Measurements from ENCODE around the gene CSK. TPM values are rescaled to one million over a fixed set of nuclear protein-coding genes. Genes with fewer than 3 reads are reported as not detected.

Gene CSK
- total and polyA plus RNA-seq, 4 donors: 6.9 to 41.7 (median 24.1) TPM

DNA sequence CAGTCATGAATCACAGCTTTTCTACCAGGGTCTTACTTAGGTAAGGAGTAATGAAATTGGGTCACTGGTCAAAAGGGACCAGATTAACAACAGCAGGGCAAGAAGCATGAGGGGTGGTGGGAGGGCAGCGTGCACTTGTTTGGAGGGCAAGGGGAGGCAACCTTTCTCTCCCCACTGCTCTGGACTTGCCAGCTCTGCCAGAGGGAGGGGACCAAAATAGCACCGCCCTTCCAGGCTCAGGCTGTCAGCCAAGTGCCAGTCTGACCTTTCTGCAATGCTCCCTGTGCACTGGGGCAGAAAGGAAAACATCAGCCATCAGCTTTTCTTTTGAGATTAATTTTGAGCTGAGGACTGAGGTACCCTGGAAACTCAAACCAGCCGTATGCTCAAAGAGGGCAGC lies 65.6 kb downstream of the CSK start:
- no peak overlapping the region for H3K27ac ChIP-seq (ENCODE audit: low read depth in 1 of 2, low read length in 2 of 2)
- 80% methylated on average over 3 of the region's 3 CpGs for WGBS
- H3K9me3 ChIP-seq (ENCODE audit: control insufficient read depth in 4 of 4, low read length in 3 of 4): no peaks in the 10 kb centered on the region
- H3K36me3 ChIP-seq (ENCODE audit: control insufficient read depth in 4 of 4, insufficient read depth in 3 of 4, low read depth in 1 of 4, low read length in 3 of 4): peaks cover 12 to 52% (median 28%) of the 10 kb centered on the region in 4 donors
- H3K9ac ChIP-seq (ENCODE audit: low read depth in 1 of 2, low read length in 2 of 2): no peak overlapping the region
- H3K4me1 ChIP-seq (ENCODE audit: control insufficient read depth in 4 of 4, insufficient read depth in 4 of 4, low read length in 3 of 4): peaks cover 5 to 18% (median 12%) of the 10 kb centered on the region in 4 donors
- H3K27me3 ChIP-seq (ENCODE audit: control insufficient read depth in 4 of 4, insufficient read depth in 4 of 4, low read length in 3 of 4): no peaks in the 10 kb centered on the region
- H3K4me3 ChIP-seq (ENCODE audit: low read depth in 1 of 3, low read length in 3 of 3): no peak overlapping the region
- no peak for DNase-seq (ENCODE audit: low spot score)
- TF ChIP-seq SP1 (IDR thresholded peaks at IDR 0.05) (no peak), FOXA1 (IDR thresholded peaks at IDR 0.05) (no peak), RAD21 (IDR thresholded peaks at IDR 0.05) (peak in 1 of 2 donors; percentile 17)

DNA sequence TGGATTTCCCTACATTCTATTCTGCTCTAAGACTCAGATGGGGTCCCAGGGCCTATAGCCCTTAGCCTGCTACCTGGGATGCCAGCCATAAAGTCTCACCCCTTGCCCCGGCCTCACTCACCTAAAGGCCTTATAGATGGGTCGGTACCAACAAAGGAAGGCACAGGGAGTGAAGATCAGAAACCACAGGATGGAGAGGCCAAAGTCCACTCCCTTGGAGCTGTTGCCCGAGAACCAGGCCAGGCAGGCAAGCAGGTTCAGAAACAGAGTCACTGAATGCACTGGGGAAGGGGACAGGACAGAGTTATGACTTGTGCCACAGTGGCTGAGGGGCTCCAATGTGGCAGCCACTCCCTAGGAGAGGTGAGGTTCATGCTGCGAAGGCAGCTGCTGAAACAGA lies 68.5 kb downstream of the CSK start:
- Histone ChIP-seq H3K9me3 (ENCODE audit: control insufficient read depth in 4 of 4, low read length in 3 of 4) (no peaks in the 10 kb centered on the region), H3K27ac (ENCODE audit: low read depth in 1 of 2, low read length in 2 of 2) (no peak overlapping the region), H3K9ac (ENCODE audit: low read depth in 1 of 2, low read length in 2 of 2) (no peak overlapping the region), H3K27me3 (ENCODE audit: control insufficient read depth in 4 of 4, insufficient read depth in 4 of 4, low read length in 3 of 4) (no peaks in the 10 kb centered on the region), H3K4me1 (ENCODE audit: control insufficient read depth in 4 of 4, insufficient read depth in 4 of 4, low read length in 3 of 4) (peaks cover 0 to 11% (median 8%) of the 10 kb centered on the region in 4 donors), H3K4me3 (ENCODE audit: low read depth in 1 of 3, low read length in 3 of 3) (no peak overlapping the region), H3K36me3 (ENCODE audit: control insufficient read depth in 4 of 4, insufficient read depth in 3 of 4, low read depth in 1 of 4, low read length in 3 of 4) (peaks cover 14 to 66% (median 35%) of the 10 kb centered on the region in 4 donors)
- no peak for DNase-seq (ENCODE audit: low spot score)
- 87% methylated on average over 4 of the region's 4 CpGs for WGBS
- TF ChIP-seq JUND (IDR thresholded peaks at IDR 0.05) (no peak), FOXA2 (IDR thresholded peaks at IDR 0.05) (no peak), RXRA (IDR thresholded peaks at IDR 0.05) (no peak), YY1 (IDR thresholded peaks at IDR 0.05) (no peak), TAF1 (conservative IDR thresholded peaks at IDR 0.05) (no peak), SP1 (IDR thresholded peaks at IDR 0.05) (no peak)
- TF ChIP-seq, protein P1, sequence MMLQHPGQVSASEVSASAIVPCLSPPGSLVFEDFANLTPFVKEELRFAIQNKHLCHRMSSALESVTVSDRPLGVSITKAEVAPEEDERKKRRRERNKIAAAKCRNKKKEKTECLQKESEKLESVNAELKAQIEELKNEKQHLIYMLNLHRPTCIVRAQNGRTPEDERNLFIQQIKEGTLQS (IDR thresholded peaks at IDR 0.05): no peak
- TF ChIP-seq, protein P2, sequence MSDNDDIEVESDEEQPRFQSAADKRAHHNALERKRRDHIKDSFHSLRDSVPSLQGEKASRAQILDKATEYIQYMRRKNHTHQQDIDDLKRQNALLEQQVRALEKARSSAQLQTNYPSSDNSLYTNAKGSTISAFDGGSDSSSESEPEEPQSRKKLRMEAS (IDR thresholded peaks at IDR 0.05): no peak

DNA sequence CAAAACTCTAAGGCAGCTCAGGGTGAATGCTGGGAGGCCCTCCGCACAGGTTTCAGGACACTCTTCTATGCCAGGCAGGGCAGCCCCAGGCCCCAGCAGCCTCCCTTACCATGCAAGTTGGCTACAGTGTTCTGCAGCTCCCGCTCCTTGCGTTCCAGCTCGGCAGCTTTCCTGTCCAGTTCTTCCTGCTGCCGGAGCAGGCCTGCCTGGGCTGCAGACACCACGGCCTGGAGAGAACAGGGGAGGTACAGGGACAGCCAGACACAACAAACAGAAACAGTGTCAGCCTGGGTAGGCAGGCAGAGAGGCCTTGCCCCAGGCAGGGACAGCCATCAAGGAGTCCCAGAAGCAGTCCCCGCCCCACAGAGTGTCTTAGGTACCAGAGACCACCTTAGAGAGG lies 70.1 kb downstream of the CSK start:
- 97% methylated on average over 7 of the region's 7 CpGs for WGBS
- TF ChIP-seq, protein P3, sequence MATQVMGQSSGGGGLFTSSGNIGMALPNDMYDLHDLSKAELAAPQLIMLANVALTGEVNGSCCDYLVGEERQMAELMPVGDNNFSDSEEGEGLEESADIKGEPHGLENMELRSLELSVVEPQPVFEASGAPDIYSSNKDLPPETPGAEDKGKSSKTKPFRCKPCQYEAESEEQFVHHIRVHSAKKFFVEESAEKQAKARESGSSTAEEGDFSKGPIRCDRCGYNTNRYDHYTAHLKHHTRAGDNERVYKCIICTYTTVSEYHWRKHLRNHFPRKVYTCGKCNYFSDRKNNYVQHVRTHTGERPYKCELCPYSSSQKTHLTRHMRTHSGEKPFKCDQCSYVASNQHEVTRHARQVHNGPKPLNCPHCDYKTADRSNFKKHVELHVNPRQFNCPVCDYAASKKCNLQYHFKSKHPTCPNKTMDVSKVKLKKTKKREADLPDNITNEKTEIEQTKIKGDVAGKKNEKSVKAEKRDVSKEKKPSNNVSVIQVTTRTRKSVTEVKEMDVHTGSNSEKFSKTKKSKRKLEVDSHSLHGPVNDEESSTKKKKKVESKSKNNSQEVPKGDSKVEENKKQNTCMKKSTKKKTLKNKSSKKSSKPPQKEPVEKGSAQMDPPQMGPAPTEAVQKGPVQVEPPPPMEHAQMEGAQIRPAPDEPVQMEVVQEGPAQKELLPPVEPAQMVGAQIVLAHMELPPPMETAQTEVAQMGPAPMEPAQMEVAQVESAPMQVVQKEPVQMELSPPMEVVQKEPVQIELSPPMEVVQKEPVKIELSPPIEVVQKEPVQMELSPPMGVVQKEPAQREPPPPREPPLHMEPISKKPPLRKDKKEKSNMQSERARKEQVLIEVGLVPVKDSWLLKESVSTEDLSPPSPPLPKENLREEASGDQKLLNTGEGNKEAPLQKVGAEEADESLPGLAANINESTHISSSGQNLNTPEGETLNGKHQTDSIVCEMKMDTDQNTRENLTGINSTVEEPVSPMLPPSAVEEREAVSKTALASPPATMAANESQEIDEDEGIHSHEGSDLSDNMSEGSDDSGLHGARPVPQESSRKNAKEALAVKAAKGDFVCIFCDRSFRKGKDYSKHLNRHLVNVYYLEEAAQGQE (IDR thresholded peaks at IDR 0.05): no peak
- TF ChIP-seq, protein P4, sequence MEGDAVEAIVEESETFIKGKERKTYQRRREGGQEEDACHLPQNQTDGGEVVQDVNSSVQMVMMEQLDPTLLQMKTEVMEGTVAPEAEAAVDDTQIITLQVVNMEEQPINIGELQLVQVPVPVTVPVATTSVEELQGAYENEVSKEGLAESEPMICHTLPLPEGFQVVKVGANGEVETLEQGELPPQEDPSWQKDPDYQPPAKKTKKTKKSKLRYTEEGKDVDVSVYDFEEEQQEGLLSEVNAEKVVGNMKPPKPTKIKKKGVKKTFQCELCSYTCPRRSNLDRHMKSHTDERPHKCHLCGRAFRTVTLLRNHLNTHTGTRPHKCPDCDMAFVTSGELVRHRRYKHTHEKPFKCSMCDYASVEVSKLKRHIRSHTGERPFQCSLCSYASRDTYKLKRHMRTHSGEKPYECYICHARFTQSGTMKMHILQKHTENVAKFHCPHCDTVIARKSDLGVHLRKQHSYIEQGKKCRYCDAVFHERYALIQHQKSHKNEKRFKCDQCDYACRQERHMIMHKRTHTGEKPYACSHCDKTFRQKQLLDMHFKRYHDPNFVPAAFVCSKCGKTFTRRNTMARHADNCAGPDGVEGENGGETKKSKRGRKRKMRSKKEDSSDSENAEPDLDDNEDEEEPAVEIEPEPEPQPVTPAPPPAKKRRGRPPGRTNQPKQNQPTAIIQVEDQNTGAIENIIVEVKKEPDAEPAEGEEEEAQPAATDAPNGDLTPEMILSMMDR (IDR thresholded peaks at IDR 0.05; ENCODE audit: low read depth, low read length, missing input control): no peak
- no peak for TF ChIP-seq JUND (IDR thresholded peaks at IDR 0.05)
- no peak for TF ChIP-seq EGR1 (IDR thresholded peaks at IDR 0.05; ENCODE audit: low read depth in 2 of 2)
- no peak for TF ChIP-seq GABPA (IDR thresholded peaks at IDR 0.05 in 1 of 2, conservative IDR thresholded peaks at IDR 0.05 in 1 of 2)
- TF ChIP-seq FOXA1 (IDR thresholded peaks at IDR 0.05): no peak
- TF ChIP-seq, protein P5, sequence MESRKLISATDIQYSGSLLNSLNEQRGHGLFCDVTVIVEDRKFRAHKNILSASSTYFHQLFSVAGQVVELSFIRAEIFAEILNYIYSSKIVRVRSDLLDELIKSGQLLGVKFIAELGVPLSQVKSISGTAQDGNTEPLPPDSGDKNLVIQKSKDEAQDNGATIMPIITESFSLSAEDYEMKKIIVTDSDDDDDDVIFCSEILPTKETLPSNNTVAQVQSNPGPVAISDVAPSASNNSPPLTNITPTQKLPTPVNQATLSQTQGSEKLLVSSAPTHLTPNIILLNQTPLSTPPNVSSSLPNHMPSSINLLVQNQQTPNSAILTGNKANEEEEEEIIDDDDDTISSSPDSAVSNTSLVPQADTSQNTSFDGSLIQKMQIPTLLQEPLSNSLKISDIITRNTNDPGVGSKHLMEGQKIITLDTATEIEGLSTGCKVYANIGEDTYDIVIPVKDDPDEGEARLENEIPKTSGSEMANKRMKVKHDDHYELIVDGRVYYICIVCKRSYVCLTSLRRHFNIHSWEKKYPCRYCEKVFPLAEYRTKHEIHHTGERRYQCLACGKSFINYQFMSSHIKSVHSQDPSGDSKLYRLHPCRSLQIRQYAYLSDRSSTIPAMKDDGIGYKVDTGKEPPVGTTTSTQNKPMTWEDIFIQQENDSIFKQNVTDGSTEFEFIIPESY (IDR thresholded peaks at IDR 0.05): no peak
- TF ChIP-seq, protein P2 (IDR thresholded peaks at IDR 0.05): no peak
- TF ChIP-seq, protein P1 (IDR thresholded peaks at IDR 0.05): no peak
- H3K36me3 ChIP-seq (ENCODE audit: control insufficient read depth in 4 of 4, insufficient read depth in 3 of 4, low read depth in 1 of 4, low read length in 3 of 4): peaks cover 13 to 63% (median 32%) of the 10 kb centered on the region in 4 donors

More for the DNA sequence above, 70.1 kb downstream of the CSK start:
- H3K9me3 ChIP-seq (ENCODE audit: control insufficient read depth in 4 of 4, low read length in 3 of 4): no peaks in the 10 kb centered on the region
- DNase-seq (ENCODE audit: low spot score): no peak
- H3K27ac ChIP-seq (ENCODE audit: low read depth in 1 of 2, low read length in 2 of 2): no peak overlapping the region
- no peaks in the 10 kb centered on the region for H3K27me3 ChIP-seq (ENCODE audit: control insufficient read depth in 4 of 4, insufficient read depth in 4 of 4, low read length in 3 of 4)
- peaks cover 0 to 12% (median 8%) of the 10 kb centered on the region in 4 donors for H3K4me1 ChIP-seq (ENCODE audit: control insufficient read depth in 4 of 4, insufficient read depth in 4 of 4, low read length in 3 of 4)
- H3K9ac ChIP-seq (ENCODE audit: low read depth in 1 of 2, low read length in 2 of 2): no peak overlapping the region
- H3K4me3 ChIP-seq (ENCODE audit: low read depth in 1 of 3, low read length in 3 of 3): no peak overlapping the region
